ENCODE measurements around the gene SULT1C3. TPM values are rescaled to one million over a fixed set of nuclear protein-coding genes. Genes with fewer than 3 reads are reported as not detected.

The SULT1C3 gene
- total RNA-seq, 1 donor from 2014 or later: not detected

- no peak for ATAC-seq (ENCODE audit: poor library complexity)
- intact Hi-C loops (cut with DNase I): no loop called here
- no peak for DNase-seq
These were observed 45.8 kb downstream of the SULT1C3 start for GRCh38 chr2:108285616-108286015.

GRCh38 chr2:108287169-108287568 lies 47.4 kb downstream of the SULT1C3 start:
- ATAC-seq (ENCODE audit: poor library complexity): no peak
- intact Hi-C loops (cut with DNase I): no loop called here
- no peak for DNase-seq

- ATAC-seq (ENCODE audit: poor library complexity) (peak; percentile 29), DNase-seq (no peak)
- intact Hi-C loops (cut with DNase I): no loop called here
These were observed 48.9 kb downstream of the SULT1C3 start, which contains the start of gene SULT1C2 for GRCh38 chr2:108288534-108289106. SULT1C2 (plus strand) TSS chr2:108288895; CDS start chr2:108293668, 4,773 bp downstream.

DNA sequence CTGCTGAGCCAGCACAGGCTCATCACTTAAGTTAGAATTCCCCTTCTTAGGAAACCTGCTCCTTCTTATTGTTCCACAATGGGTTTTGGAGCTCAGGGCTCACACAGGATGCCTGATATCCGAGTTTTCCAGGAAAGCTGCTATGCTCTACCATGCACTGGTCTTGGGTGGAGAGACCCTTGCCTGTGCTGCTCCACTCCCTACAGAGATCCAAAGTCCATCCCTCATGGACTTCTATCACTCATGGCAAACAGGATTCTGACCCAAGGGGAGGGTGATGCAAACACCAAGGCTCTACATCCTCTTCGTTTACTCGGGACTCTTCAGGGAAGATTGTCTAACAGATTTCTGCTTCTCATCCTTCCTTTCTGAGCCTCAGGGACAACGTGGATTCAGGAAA lies 54.1 kb downstream of the SULT1C3 start:
- DNase-seq (no peak), ATAC-seq (ENCODE audit: poor library complexity) (no peak)
- intact Hi-C loops (cut with DNase I): no loop called here

DNA sequence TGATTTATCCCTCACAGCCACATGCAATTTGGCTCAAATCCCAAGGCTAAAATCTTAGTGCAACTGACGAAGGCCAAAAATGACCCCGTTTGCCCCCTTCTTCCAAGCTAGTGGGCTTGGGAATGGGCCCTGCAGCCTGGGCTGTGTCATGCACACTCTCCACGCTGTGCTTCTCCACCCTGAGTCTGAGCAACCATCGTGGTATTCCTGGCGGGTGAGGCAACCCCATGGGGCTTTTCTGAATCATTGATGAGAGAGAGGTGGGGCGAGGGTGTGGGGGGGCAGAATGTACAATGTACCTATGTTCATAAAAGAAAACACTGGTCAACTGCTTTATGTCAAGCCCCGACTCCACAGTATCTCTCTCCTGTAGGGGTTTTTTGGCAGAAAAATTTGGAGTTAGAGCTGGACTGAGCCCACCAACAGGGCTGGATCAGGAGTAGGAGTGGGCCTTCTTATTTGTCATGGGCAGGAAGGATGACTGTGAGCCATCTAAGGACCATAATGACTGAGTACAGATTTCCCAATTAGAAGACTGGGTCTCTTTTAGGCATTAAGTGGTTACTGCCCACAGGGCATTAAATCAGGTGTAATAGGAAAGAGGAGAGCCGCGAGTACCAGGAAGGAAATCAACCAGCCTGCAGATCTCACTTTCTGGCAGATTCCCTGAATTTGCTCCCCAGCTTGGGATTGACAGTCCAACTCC lies 57.8 kb downstream of the SULT1C3 start:
- no peak for ATAC-seq (ENCODE audit: poor library complexity)

DNA sequence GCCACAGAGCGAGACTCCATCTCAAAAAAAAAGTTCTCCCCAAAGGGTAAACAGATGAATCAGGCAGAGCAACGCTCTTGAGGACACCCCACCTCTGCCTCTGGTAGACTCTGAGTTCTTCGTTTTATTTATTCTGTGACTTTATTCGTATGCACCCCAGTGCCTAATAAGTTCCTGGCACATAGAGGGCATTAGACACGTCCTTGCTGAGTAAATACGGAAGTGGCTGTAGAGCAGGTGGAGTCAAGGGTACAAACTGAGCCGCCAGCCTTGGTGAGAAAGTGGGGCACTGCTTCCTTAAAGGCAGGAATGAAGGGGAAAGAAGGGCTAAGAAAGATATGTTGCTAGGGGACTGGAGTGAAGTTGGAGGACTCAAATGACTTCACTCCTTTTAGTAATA lies 61.8 kb downstream of the SULT1C3 start:
- no peak for ATAC-seq (ENCODE audit: poor library complexity)
- intact Hi-C loops (cut with DNase I): no loop called here
- DNase-seq: no peak

More for the DNA sequence above, 57.8 kb downstream of the SULT1C3 start:
- DNase-seq: no peak
- intact Hi-C loops (cut with DNase I): no loop called here

DNA sequence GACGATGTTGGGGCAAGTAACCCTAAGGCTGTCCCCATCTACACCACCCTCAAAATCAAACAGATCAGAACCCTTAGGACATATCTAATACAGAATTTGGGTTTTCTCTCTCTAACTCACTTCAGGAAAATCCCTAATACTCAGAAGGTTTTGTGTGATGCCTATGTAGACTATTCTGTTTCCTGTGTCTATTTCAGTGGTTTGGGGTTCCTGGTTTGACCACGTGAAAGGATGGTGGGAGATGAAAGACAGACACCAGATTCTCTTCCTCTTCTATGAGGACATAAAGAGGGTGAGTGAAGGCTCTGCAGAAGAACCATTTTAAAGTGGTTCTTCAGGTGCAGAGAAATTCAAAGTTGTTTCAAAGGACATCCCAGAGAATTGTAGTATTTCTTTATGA lies 65.2 kb downstream of the SULT1C3 start:
- ATAC-seq (ENCODE audit: poor library complexity) (no peak), DNase-seq (no peak)
- intact Hi-C loops (cut with DNase I): no loop called here

DNA sequence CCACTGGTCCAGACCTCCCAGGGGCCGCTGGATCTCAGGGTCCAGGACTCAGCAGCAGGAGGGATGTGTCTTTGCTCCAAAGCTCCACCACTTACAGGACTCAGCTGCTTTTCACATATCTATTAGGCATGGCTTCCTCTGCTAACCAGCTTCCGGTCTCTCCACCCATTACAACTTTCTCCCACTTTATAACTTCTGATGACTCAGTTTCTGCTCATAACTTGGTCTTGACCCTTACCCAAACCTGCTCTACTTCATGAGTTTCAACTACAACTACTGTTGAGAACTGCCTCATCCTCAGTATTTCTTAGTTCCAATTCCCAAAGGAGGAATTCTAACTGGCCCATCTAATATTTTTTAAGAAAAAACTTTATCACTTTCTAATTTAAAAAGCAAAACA lies 66.1 kb downstream of the SULT1C3 start:
- no peak for ATAC-seq (ENCODE audit: poor library complexity)
- DNase-seq: no peak
- intact Hi-C loops (cut with DNase I): no loop called here

DNA sequence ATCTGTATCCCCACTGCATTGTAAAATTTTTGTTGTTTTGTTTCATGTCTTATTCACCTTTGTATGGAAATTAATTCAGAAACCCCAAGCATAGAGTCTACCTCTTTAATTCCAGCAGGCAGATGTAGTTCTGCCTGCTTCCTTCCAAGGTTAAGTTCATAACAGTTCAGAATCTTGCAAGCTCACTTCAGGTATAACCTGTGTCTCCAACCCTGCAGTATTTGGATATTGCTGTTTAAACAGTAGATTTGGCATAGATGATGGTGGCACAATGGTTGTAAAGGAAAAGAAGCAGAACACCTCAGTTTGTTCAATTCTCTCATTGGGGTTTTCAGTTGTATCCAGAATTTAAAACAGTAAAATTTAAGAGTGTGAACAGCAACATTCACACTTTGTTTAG lies 70.1 kb downstream of the SULT1C3 start:
- no peak for ATAC-seq (ENCODE audit: poor library complexity)
- intact Hi-C loops (cut with DNase I): no loop called here

More for the DNA sequence above, 70.1 kb downstream of the SULT1C3 start:
- DNase-seq: no peak

Other genes starting within 250 kb of the SULT1C3 start
- 0.48 TPM for gene SULT1C2, start 48.9 kb downstream of the SULT1C3 start, total RNA-seq
- gene SULT1C4, start 138.0 kb downstream of the SULT1C3 start, total RNA-seq: 2.7 TPM
- gene GCC2, start 209.2 kb downstream of the SULT1C3 start, total RNA-seq: 22.7 TPM